Measurements from ENCODE around the gene EPS8L3.
A peak's percentile ranks its signal among the peaks of the same experiment; 100 is the strongest.
"Not testable (repeated sequence)": the region's sequence is repeated elsewhere in the genome, so short reads cannot be mapped to it uniquely, and the experiment has no call there.

The EPS8L3 gene

GRCh38 chr1:109708949-109709348 is 54.8 kb downstream of the EPS8L3 start:
- DNase-seq (ENCODE audit: low spot score), result not testable (repeated sequence)

GRCh38 chr1:109705411-109705810 is 58.3 kb downstream of the EPS8L3 start:
- no peak for DNase-seq (ENCODE audit: low spot score)

- peak; percentile 14 for DNase-seq (ENCODE audit: low spot score)
These were observed 59.5 kb downstream of the EPS8L3 start for GRCh38 chr1:109704173-109704572.

- DNase-seq (ENCODE audit: low spot score), result not testable (repeated sequence)
These were observed 60.8 kb downstream of the EPS8L3 start for GRCh38 chr1:109702940-109703339.
